Bronchial epithelial cell (primary cell): ENCODE results near the gene CDH13. TPM values are rescaled to one million over a fixed set of nuclear protein-coding genes. Genes with fewer than 3 reads are reported as not detected.

Experiments
- DNase-seq: peaks from one replicate; pipeline ENCODE4 v3.0.0-alpha.2; 2010; ENCODE audit warnings: low read depth
- FAIRE-seq: peaks from 2 replicates; lab custom pipeline; 2011; peaks lifted over from hg19 to GRCh38; lab: Jason Lieb, UNC
- H3K27me3 ChIP-seq: 2 replicates; pipeline ENCODE4 v1.5.1; 2011; ENCODE audit warnings: low read length; ENCODE audit not compliant: control insufficient read depth, insufficient read depth
- H3K36me3 ChIP-seq: 2 replicates; pipeline ENCODE4 v1.5.1; 2011; ENCODE audit warnings: low read length; ENCODE audit not compliant: control insufficient read depth, insufficient read depth
- H3K4me3 ChIP-seq: 2 replicates; pipeline ENCODE4 v1.5.1; 2011; ENCODE audit warnings: mild to moderate bottlenecking, low read depth, low read length, control low read depth
- total RNA-seq: library from RNA; depleted of rRNA; stranded (reverse); fragments of >200 nt; gene quantifications from 2 replicates; pipeline ENCODE4 v1.2.1, GENCODE V29; 2014
- TF ChIP-seq, protein P1 (sequence below): IDR thresholded peaks from 2 replicates; pipeline ENCODE4 v1.5.1; 2011; ENCODE audit warnings: mild to moderate bottlenecking, moderate library complexity, low read length, control low read depth, inconsistent platforms; ENCODE audit not compliant: insufficient read depth, severe bottlenecking

The CDH13 gene
- total RNA-seq, 1 donor from 2014 or later = 31.3 TPM

DNA sequence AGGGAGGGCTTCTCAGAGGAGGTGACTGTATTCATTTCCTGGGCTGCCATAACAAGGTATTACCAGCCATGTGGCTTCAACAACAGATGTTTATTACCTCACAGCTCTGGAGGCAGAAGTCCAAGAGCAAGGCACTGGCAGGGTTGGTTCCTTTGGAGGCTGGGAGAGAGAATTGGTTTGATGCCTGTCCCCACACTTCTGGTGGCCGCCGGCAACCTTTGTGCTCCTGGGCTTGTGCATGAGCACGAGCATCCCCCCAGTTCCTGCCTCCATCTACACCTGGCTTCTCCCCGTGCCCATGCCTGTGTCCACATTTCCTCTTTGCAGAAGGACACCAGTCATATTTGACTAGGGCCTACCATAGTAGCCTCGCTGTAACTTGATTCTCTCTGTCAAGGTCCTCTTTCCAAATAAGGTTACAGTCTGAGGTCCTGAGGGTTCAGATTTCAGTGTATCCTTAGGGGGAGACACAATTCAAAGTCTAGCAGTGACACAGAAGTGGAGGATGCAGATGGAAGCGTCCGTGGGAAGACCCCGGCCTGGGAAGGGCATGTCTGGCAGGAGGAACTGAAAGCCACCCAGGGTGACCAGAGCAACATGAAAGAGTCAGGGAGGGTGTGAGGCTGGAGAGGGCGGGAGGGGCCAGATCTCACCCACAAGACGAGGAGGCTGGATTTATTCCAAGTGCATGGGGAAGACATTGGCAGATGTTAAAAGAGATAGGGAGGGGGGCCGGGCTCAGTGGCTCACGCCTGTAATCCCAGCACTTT, 992.8 kb downstream of the CDH13 start:
- no peak for DNase-seq
- H3K36me3 ChIP-seq = no peaks in the 10 kb centered on the region
- FAIRE-seq = no peak
- no peak overlapping the region for H3K4me3 ChIP-seq
- no peaks in the 10 kb centered on the region for H3K27me3 ChIP-seq
- TF ChIP-seq, protein P1, sequence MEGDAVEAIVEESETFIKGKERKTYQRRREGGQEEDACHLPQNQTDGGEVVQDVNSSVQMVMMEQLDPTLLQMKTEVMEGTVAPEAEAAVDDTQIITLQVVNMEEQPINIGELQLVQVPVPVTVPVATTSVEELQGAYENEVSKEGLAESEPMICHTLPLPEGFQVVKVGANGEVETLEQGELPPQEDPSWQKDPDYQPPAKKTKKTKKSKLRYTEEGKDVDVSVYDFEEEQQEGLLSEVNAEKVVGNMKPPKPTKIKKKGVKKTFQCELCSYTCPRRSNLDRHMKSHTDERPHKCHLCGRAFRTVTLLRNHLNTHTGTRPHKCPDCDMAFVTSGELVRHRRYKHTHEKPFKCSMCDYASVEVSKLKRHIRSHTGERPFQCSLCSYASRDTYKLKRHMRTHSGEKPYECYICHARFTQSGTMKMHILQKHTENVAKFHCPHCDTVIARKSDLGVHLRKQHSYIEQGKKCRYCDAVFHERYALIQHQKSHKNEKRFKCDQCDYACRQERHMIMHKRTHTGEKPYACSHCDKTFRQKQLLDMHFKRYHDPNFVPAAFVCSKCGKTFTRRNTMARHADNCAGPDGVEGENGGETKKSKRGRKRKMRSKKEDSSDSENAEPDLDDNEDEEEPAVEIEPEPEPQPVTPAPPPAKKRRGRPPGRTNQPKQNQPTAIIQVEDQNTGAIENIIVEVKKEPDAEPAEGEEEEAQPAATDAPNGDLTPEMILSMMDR = no peak

GRCh38 chr16:83622010-83622409, 995.2 kb downstream of the CDH13 start:
- H3K27me3 ChIP-seq = no peaks in the 10 kb centered on the region
- H3K4me3 ChIP-seq = no peak overlapping the region
- no peak for DNase-seq
- TF ChIP-seq, protein P1 = no peak
- no peaks in the 10 kb centered on the region for H3K36me3 ChIP-seq
- no peak for FAIRE-seq

GRCh38 chr16:83623091-83623730, 996.4 kb downstream of the CDH13 start:
- Histone ChIP-seq H3K27me3 (no peaks in the 10 kb centered on the region), H3K36me3 (no peaks in the 10 kb centered on the region), H3K4me3 (no peak overlapping the region)
- DNase-seq (no peak), FAIRE-seq (no peak)
- TF ChIP-seq, protein P1 = no peak

GRCh38 chr16:83623892-83624291, 997.1 kb downstream of the CDH13 start:
- DNase-seq = no peak
- no peaks in the 10 kb centered on the region for H3K27me3 ChIP-seq
- TF ChIP-seq, protein P1 = no peak
- H3K4me3 ChIP-seq = no peak overlapping the region
- FAIRE-seq = no peak
- H3K36me3 ChIP-seq = no peaks in the 10 kb centered on the region

DNA sequence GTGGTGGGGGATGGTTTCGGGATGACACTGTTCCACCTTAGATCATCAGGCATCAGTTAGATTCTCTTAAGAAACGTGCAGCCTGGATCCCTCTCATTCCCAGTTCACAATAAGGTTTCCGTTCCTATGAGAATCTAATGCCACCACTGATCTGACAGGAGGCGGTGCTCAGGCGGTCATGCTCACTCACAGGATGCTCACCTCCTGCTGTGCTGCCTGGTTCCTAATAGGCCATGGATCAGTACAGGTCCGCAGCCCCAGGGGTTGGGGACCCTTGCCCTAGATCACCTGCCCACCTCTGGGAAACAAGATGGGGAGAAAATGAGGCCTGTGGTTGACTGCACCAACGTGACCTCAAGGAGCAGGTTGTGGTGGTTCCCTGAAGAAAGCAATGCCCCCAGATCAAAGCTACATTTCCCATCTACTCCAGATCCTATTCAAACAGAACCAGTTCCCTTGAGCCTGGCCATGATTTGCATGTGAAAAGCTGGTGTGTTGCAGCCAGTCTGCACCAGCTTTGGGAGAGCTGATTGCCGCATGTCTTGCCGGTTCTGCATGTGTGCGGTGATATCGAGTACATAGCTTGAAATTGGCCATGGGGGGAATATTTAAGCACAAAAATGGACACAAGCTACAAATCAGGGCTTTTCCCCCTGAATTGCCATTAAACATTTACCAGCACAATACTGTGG, 997.8 kb downstream of the CDH13 start:
- DNase-seq (no peak), FAIRE-seq (no peak)
- Histone ChIP-seq H3K4me3 (no peak overlapping the region), H3K36me3 (no peaks in the 10 kb centered on the region), H3K27me3 (no peaks in the 10 kb centered on the region)
- TF ChIP-seq, protein P1 = no peak
